ENCODE results near the gene PRKCQ.

DNA sequence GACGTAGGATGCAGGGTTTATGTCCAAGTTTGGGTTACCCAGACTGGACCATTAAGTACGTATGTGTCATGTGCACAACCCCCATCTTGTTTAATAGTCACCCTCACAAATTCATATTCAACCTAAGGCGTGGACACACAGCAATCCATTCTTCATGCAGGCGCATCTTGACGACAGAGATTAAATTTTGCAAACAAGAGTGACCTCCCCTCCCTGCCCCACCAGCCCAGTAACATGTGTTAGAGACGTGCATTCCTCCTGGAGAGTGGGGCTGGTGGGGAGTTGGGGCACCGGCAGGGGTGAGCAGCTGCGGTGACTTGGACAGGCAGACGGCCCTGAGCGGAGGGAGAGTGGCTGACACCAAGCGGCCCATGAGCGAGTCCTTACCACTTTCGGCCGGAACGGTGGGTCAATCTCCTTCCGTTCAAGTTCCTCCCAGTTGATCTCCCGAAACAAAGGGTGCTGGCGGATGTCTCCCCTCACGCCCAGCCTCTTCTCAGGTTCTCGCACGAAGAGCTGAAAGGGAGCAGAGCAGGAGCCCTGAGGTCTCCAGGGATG is 149.6 kb downstream of the PRKCQ start:
- no peak for TF ChIP-seq TAF1 (IDR thresholded peaks at IDR 0.05; ENCODE audit: low read depth, low read length)
- no peak for TF ChIP-seq POU2F2 (IDR thresholded peaks at IDR 0.05; ENCODE audit: low read depth, low read length)
- TF ChIP-seq POLR2A (IDR thresholded peaks at IDR 0.05; ENCODE audit: low read depth, low read length): no peak
- no peak for TF ChIP-seq POLR2AphosphoS5 (IDR thresholded peaks at IDR 0.05; ENCODE audit: low read depth, low read length)
- no peak for TF ChIP-seq SPI1 (IDR thresholded peaks at IDR 0.05; ENCODE audit: low read depth, low read length)
